Measurements from ENCODE around the gene FLT4.

GRCh38 chr5:180606215-180606785 is 43.1 kb downstream of the FLT4 start:
- TF ChIP-seq CTCF (conservative IDR thresholded peaks at IDR 0.05; ENCODE audit: low read length) (peak; percentile 28; the same call in 1 of the 2 replicates), EZH2phosphoT487 (IDR thresholded peaks at IDR 0.05; ENCODE audit: borderline replicate concordance, low read depth, low read length) (no peak)
